OCI-LY1 (cell line): ENCODE results near the gene DHRS7B.
"Not testable (repeated sequence)": the region's sequence is repeated elsewhere in the genome, so short reads cannot be mapped to it uniquely, and the experiment has no call there.

Experiments used
- EZH2 ChIP-seq: fragments of 200-600 bp; sonication (generic), shearing (Covaris generic); IDR thresholded peaks from 2 replicates; pipeline ENCODE4 v1.8.0; 2017; ENCODE audit warnings: borderline replicate concordance, mixed run types, mild to moderate bottlenecking, antibody characterized with exemption, low read length, moderate library complexity, mixed read lengths
- TF ChIP-seq, protein P1 (sequence below): fragments of 200-600 bp; sonication (generic), shearing (Covaris generic); IDR thresholded peaks from 2 replicates; pipeline ENCODE4 v1.5.1; 2017; ENCODE audit warnings: mild to moderate bottlenecking, antibody characterized with exemption, low read length, moderate library complexity, mixed read lengths

DNA sequence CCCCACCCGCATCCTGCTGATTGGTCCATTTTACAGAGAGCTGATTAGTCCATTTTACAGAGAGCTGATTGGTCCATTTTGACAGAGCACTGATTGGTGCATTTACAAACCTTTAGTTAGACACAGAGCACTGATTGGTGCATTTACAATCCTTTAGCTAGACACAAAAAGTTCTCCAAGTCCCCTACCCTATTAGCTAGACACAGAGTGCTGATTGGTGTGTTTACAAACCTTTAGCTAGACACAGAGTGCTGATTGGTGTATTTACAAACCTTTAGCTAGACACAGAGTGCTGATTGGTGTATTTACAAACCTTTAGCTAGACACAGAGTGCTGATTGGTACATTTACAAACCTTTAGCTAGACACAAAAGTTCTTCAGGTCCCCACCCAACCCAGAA lies 41.5 kb upstream of the DHRS7B start:
- TF ChIP-seq, protein P1, sequence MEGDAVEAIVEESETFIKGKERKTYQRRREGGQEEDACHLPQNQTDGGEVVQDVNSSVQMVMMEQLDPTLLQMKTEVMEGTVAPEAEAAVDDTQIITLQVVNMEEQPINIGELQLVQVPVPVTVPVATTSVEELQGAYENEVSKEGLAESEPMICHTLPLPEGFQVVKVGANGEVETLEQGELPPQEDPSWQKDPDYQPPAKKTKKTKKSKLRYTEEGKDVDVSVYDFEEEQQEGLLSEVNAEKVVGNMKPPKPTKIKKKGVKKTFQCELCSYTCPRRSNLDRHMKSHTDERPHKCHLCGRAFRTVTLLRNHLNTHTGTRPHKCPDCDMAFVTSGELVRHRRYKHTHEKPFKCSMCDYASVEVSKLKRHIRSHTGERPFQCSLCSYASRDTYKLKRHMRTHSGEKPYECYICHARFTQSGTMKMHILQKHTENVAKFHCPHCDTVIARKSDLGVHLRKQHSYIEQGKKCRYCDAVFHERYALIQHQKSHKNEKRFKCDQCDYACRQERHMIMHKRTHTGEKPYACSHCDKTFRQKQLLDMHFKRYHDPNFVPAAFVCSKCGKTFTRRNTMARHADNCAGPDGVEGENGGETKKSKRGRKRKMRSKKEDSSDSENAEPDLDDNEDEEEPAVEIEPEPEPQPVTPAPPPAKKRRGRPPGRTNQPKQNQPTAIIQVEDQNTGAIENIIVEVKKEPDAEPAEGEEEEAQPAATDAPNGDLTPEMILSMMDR: not testable (repeated sequence)
- not testable (repeated sequence) for TF ChIP-seq EZH2
